Measurements from ENCODE around the gene H6PD. TPM values are rescaled to one million over a fixed set of nuclear protein-coding genes. Genes with fewer than 3 reads are reported as not detected.

Gene H6PD
- total and polyA plus RNA-seq, 4 donors: 28.9 to 134 (median 56.8) TPM

DNA sequence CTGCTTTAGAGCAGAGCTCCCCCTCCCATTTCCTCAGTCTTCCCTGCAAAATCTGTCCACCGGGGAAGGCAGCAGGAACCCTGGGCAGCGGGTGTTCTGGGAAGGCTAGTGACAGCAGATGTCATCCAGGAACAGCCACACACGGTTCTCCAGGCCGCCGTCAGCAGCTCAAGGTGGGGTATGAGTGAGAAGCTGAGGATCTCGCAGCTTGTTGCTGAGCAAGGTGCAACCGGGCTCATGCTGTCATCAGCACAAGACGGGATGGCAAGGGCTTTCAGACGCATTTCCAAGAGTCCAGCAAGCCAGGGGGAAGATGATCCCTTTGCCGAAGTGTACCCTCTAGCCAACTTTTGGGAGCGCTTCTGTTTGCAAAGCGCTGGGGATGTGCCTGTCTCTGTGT is 35.1 kb downstream of the H6PD start:
- TF ChIP-seq ATF3 (IDR thresholded peaks at IDR 0.05): no peak
- TF ChIP-seq RXRA (IDR thresholded peaks at IDR 0.05): no peak
- no peak for TF ChIP-seq ZBTB33 (IDR thresholded peaks at IDR 0.05)
- no peak for TF ChIP-seq REST (IDR thresholded peaks at IDR 0.05)
- TF ChIP-seq SP1 (IDR thresholded peaks at IDR 0.05): no peak
- TF ChIP-seq EGR1 (IDR thresholded peaks at IDR 0.05; ENCODE audit: low read depth in 2 of 2): no peak
- TF ChIP-seq CTCF (IDR thresholded peaks at IDR 0.05; ENCODE audit: low read depth, low read length, missing input control): no peak
- 88% methylated on average over 12 of the region's 12 CpGs for WGBS
- H3K4me3 ChIP-seq (ENCODE audit: low read depth in 1 of 3, low read length in 3 of 3): no peak overlapping the region
- H3K9me3 ChIP-seq (ENCODE audit: control insufficient read depth in 4 of 4, low read length in 3 of 4): no peaks in the 10 kb centered on the region
- no peak for DNase-seq (ENCODE audit: low spot score)
- H3K27me3 ChIP-seq (ENCODE audit: control insufficient read depth in 4 of 4, insufficient read depth in 4 of 4, low read length in 3 of 4): no peaks in the 10 kb centered on the region
- H3K9ac ChIP-seq (ENCODE audit: low read depth in 1 of 2, low read length in 2 of 2): no peak overlapping the region
- no peaks in the 10 kb centered on the region for H3K4me1 ChIP-seq (ENCODE audit: control insufficient read depth in 4 of 4, insufficient read depth in 4 of 4, low read length in 3 of 4)
- H3K27ac ChIP-seq (ENCODE audit: low read depth in 1 of 2, low read length in 2 of 2): no peak overlapping the region
- peaks cover 3 to 44% (median 41%) of the 10 kb centered on the region in 4 donors for H3K36me3 ChIP-seq (ENCODE audit: control insufficient read depth in 4 of 4, insufficient read depth in 3 of 4, low read depth in 1 of 4, low read length in 3 of 4)

- H3K36me3 ChIP-seq (ENCODE audit: control insufficient read depth in 4 of 4, insufficient read depth in 3 of 4, low read depth in 1 of 4, low read length in 3 of 4): peaks cover 3 to 37% (median 35%) of the 10 kb centered on the region in 4 donors
- DNase-seq (ENCODE audit: low spot score): no peak
- TF ChIP-seq, protein P1, sequence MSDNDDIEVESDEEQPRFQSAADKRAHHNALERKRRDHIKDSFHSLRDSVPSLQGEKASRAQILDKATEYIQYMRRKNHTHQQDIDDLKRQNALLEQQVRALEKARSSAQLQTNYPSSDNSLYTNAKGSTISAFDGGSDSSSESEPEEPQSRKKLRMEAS (IDR thresholded peaks at IDR 0.05): no peak
- no peak for TF ChIP-seq FOXA2 (IDR thresholded peaks at IDR 0.05)
- no peak for TF ChIP-seq EGR1 (IDR thresholded peaks at IDR 0.05; ENCODE audit: low read depth in 2 of 2)
- no peak for TF ChIP-seq JUND (IDR thresholded peaks at IDR 0.05)
- TF ChIP-seq SP1 (IDR thresholded peaks at IDR 0.05): no peak
- TF ChIP-seq HNF4A (conservative IDR thresholded peaks at IDR 0.05): no peak
- TF ChIP-seq CTCF (IDR thresholded peaks at IDR 0.05; ENCODE audit: low read depth, low read length, missing input control): no peak
- no peak for TF ChIP-seq YY1 (IDR thresholded peaks at IDR 0.05)
- TF ChIP-seq REST (IDR thresholded peaks at IDR 0.05): no peak
- no peak for TF ChIP-seq NR2F2 (IDR thresholded peaks at IDR 0.05)
- TF ChIP-seq ATF3 (IDR thresholded peaks at IDR 0.05): no peak
- no peak for TF ChIP-seq HNF4G (IDR thresholded peaks at IDR 0.05)
- no peak for TF ChIP-seq GABPA (IDR thresholded peaks at IDR 0.05 in 1 of 2, conservative IDR thresholded peaks at IDR 0.05 in 1 of 2)
- TF ChIP-seq TAF1 (conservative IDR thresholded peaks at IDR 0.05): no peak
Measured at GRCh38 chr1:9270290-9270883, 35.8 kb downstream of the H6PD start.

More at GRCh38 chr1:9270290-9270883, 35.8 kb downstream of the H6PD start:
- H3K27ac ChIP-seq (ENCODE audit: low read depth in 1 of 2, low read length in 2 of 2): no peak overlapping the region
- H3K4me3 ChIP-seq (ENCODE audit: low read depth in 1 of 3, low read length in 3 of 3): no peak overlapping the region
- no peaks in the 10 kb centered on the region for H3K4me1 ChIP-seq (ENCODE audit: control insufficient read depth in 4 of 4, insufficient read depth in 4 of 4, low read length in 3 of 4)
- H3K27me3 ChIP-seq (ENCODE audit: control insufficient read depth in 4 of 4, insufficient read depth in 4 of 4, low read length in 3 of 4): no peaks in the 10 kb centered on the region
- H3K9ac ChIP-seq (ENCODE audit: low read depth in 1 of 2, low read length in 2 of 2): no peak overlapping the region
- 89% methylated on average over 15 of the region's 15 CpGs for WGBS
- H3K9me3 ChIP-seq (ENCODE audit: control insufficient read depth in 4 of 4, low read length in 3 of 4): no peaks in the 10 kb centered on the region

Data from liver (tissue), 9 donors.